Suppressor macrophage treated with lipopolysaccharide for 1 hour (primary cell): ENCODE results near the gene RMND1.
A peak's percentile ranks its signal among the peaks of the same experiment; 100 is the strongest.
"Not testable (repeated sequence)": the region's sequence is repeated elsewhere in the genome, so short reads cannot be mapped to it uniquely, and the experiment has no call there.

Source experiments
- DNase-seq, 3 donors: peaks; one replicate each; pipeline ENCODE4 v3.0.0-alpha.2; 2020 to 2022

The RMND1 gene, protein sequence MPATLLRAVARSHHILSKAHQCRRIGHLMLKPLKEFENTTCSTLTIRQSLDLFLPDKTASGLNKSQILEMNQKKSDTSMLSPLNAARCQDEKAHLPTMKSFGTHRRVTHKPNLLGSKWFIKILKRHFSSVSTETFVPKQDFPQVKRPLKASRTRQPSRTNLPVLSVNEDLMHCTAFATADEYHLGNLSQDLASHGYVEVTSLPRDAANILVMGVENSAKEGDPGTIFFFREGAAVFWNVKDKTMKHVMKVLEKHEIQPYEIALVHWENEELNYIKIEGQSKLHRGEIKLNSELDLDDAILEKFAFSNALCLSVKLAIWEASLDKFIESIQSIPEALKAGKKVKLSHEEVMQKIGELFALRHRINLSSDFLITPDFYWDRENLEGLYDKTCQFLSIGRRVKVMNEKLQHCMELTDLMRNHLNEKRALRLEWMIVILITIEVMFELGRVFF

GRCh38 chr6:151451950-151452749, at the start of gene RMND1:
RMND1 (minus strand) TSS chr6:151452126; CDS start chr6:151445811, 6,315 bp downstream.
- DNase-seq = peak; percentile 100

DNA sequence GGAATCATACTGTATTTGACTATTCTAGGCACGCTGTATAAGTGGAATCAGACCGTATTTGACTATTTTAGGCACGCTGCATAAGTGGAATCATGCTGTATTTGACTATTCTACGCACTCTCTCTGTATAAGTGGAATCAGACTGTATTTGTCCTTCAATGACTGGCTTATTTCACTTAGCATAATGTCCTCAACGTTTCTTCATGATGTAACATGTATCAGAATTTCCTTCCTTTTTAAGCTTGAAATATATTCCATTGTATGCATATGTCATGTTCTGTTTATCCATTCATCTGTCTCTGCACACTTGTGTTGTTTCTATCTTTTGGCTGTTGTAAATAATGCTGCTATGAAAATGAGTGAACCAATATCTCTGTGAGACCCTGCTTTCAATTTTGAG, 47.6 kb upstream of the RMND1 start:
- peak in 1 of 3 donors; percentile 43 for DNase-seq

DNA sequence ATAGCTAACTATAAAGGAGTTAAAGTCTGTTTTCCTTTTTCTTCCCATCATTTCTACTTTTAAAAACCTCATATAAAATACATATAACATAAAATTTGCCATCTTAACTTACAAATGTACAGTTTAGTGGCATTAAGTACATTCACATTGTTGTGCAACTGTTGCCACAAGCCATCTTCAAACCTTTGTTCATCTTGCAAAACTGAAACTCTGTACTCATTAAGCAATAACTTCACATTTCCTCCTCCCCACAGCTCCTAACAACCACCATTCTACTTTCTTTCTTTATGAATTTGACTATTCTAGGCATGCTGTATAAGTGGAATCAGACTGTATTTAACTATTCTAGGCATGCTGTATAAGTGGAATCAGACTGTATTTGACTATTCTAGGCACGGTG, 46.4 kb upstream of the RMND1 start:
- peak; percentile 56 to 80 (median 80) for DNase-seq

DNA sequence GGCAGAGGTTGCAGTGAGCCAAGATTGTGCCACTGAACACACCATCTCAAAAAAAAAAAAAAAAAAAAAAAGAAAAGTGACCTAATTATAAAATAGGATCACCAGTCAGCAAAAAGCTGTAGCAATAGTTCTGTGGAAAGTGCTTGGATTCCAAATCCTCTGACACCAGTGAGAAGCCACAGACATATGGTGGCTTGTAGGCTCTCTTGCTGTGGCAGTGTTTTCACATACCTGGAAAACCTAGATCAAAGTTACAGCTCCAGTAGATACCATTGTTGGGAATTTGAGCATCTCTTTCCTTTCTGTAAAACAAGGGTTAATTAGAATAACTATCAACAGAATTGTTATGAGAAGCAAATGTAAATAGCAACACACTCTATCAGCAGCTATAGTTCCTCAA, 46.0 kb upstream of the RMND1 start:
- DNase-seq = peak in 1 of 3 donors; percentile 11

- no peak for DNase-seq
Observed at GRCh38 chr6:151495380-151495779, 43.5 kb upstream of the RMND1 start.

DNA sequence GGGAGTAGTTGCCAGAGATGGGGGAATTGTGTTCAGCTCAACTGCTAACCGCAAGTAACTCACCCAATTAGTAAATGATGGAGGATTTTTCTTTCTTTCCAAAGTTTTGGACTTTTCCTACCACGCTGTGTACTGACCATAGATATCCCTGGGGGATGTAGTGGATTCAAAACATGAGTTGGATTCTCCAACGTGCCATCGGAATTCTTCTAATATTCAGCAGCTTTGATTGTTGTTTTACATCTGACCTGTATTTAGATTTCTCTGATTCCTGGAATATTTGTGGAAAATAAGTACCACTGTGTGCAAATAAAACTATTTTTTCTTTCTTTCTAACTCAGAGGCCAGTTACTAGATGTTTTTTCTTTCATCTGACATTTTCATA, 43.0 kb upstream of the RMND1 start:
- no peak for DNase-seq

DNA sequence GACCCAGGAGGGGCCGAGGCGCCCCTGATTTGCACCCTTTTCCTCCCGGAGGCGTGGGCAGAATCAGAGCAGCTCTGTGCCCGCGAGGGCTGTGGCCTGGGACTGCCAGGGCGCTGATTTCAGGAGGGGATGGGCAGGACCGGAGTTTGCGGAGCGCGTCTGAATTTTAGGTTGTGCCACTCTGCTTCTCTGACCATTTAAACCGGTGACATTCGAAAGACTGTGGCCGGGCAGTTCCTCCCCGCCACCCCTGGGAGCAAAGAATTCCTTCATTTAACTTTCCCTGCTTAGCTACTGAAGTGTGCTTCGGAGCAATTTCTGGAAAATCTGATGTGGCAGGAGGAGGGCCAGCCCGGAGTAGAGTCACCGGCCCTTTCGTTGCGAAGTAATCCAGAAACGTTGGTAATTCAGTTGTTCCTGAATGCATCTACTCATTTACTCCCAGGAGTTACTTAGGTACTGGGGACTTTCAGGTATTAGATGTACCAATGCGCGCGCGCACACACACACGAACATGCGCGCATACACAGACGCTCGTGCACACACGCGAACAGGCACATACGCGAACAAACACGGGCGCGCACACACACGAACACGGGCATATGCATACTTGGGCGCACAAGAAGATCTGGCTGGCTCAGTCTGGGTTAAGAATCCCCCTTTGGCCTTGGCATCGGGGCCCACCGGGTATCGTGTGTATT, 42.5 kb upstream of the RMND1 start:
- DNase-seq = peak; percentile 45 to 62 (median 45)

- DNase-seq = peak; percentile 45 to 73 (median 58)
Observed at GRCh38 chr6:151493804-151494234, 41.9 kb upstream of the RMND1 start, which contains the start of gene CCDC170. CCDC170 (plus strand) TSS chr6:151494017; CDS start chr6:151494129, 112 bp downstream.

GRCh38 chr6:151493161-151493803, 41.4 kb upstream of the RMND1 start:
- DNase-seq = peak; percentile 34 to 73 (median 52)

DNA sequence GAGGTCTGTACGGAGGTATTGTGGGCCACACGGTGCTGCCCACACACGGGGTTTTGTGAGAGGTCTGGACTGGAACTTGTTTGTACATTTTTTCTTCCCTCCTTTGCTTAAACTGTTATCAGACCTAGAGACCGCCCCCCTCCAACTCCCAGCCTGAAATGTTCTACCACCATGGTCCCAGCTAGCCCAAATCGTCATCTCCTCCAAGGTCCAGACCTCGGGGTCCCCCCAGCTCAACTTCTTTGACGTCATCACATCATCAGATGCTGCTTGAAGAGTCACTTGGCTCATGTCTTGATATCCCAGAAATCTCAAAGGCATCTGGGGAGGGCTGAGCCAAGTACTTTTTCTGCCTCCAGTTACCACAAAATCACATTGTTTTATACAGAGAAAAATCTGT, 39.1 kb upstream of the RMND1 start:
- DNase-seq = no peak

- DNase-seq = peak; percentile 54 to 78 (median 58)
Observed at GRCh38 chr6:151488226-151488625, 36.3 kb upstream of the RMND1 start.

DNA sequence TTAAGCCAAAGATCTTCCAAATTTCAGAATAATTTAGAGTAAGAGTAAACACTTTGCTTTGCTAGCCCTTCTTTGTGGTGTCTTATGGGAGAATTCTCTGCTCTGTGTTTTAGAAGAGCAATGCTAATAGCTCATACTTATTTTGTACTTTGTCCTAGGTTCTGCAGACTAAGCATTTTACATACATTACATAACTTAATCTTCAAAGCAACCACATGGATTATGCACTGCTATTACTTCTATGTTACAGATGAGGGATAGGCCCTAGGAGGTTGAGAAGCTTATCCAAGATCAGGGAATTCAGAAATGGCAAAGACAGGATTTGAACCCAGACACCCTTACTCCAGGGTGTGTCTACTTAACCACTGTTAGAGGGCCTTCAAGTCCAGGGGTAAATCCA, 32.1 kb upstream of the RMND1 start:
- DNase-seq = no peak

DNA sequence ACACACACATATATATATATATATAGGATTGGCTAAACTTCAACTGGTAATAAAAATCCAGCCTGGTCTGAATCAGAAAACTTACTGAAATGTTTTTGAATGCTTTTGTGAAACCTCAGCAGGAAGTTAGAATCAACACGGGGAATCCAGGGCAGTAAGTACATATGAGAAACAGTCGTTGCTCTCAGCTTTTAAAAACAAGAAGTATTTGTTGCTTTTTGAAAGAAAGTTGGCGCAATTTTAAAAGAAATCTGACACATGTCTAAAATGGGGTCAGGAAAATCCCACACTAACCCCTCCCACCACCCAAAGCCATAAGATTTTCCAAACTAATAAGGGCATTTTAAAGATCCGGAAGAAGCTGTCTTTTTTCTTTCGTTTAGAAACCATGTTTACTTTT, 30.4 kb upstream of the RMND1 start:
- peak; percentile 84 to 95 (median 94) for DNase-seq

DNA sequence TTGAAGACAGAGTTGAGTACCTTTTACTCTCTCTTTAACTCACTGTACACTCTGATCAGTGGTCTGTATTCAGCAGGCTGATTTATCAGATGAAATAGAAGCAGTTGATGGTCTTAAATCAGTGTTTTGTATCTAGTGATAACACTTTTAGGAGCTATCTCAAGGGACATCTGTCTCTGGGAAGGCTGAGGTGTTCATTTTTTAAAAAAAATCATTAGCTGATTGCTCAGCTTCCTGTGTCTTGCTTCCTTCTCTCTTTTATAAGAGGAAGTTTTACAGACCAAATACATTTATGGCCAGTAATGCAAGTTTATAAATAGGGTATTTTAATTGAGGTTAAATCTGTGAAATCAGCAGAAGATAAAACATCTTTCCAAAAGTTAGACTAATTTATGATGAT, 29.9 kb upstream of the RMND1 start:
- peak; percentile 26 to 65 (median 60) for DNase-seq

- no peak for DNase-seq
Observed at GRCh38 chr6:151478670-151479069, 26.7 kb upstream of the RMND1 start.

GRCh38 chr6:151477726-151478125, 25.8 kb upstream of the RMND1 start:
- no peak for DNase-seq

DNA sequence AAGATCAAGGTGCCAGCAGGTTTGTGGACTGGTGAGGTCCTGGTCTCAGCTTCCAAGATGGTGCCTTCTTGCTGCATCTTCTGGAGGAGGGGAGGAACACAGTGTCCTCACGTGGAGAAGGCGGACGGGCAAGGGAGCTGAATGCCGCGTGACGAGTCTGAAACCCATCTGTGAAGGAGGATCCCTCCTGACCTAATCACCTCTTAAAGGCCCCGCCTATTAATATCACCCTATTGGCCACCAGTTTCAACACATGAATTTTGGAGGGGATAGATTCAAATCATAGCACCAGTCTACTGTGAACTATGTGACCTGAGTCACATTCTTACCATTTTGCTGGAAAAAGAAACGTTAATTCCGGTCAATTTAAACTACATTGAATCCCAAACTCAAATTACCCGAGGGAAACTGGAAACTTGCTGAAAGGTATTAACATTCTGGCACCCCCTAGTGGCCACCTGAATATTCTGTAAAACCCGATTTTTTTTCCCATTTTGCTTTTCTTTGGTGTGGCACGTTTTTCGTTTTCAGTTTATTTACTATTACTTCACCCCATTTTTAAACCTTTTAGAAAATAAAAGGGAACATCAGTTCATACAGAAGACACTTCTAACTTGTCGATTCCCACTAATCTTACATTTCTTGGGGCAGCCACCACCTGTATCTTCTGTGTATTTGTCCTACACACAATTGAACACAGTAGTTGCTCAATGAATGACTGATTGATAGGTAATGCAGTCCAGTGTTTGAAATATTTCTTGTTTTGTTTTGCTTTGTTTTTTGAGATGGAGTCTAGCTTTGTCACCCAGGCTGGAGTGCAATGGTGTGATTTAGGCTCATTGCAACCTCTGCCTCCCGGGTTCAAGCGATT, 24.0 kb upstream of the RMND1 start:
- DNase-seq = peak; percentile 69 to 74 (median 71)

DNA sequence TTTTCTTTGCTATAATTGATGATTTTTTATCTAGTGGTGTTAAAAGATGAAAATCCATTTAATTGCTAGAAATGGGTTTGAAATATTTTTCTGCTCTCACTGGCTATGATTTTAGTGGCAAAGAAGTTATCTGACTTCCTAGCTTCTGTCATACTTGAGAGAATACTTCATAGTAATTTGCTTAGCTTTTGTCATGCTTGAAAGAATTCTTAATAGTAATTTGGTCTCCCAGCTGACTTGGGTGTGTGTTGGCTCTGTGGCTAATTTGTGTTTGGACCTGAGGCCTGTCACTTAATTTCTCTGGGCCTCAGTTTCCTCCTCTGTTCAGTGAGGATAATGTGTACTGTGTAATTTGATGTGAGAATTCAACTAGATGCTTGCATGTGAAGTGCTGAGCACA, 12.8 kb upstream of the RMND1 start:
- DNase-seq = no peak

DNA sequence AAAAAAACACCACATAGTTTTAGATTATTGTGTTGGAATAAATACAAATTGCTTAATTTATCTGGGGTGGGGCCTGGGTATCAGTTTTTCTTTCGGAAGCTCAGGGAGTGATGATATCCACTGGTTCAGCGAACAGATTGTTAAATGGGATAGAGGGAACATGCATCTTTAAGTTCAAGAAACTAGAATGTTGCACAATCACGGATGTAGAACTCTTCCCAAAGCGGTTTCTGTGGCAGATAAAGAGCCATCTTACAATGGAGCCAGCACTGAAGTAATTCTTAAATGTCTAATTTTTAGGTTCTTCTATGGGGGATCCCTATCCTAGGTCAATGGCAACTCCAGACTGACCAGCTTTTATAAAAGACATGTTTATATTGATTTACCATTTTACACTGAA, 9.7 kb upstream of the RMND1 start:
- DNase-seq = no peak

DNA sequence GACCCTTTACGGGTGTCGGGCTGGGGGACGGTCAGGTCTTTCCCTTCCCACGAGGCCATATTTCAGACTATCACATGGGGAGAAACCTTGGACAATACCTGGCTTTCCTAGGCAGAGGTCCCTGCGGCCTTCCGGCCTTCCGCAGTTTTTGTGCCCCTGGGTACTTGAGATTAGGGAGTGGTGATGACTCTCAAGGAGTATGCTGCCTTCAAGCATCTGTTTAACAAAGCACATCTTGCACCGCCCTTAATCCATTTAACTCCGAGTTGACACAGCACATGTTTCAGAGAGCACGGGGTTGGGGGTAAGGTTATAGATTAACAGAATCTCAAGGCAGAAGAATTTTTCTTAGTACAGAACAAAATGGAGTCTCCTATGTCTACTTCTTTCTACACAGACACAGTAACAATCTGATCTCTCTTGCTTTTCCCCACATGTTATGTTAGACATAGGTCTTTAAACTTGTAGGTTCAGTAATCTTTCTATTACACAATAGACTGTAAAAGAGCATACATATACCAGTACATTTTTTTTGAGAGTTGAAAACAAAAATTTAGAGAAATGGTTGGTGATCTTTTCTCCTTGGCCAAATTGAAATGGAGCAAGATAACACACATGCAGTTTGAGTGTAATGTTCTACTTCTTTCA, 3.9 kb upstream of the RMND1 start:
- not testable (repeated sequence) for DNase-seq
